T47D (cell line): ENCODE results near the gene DOCK1.

Source experiments
- DNase-seq, 2 experiments: peaks; one replicate each; pipeline versions ENCODE4 v3.0.0 to v3.0.0-alpha.2; 2011 to 2012; ENCODE audit warnings: low read depth in 1 of 2, low spot score in 1 of 2
- JUND ChIP-seq: IDR thresholded peaks from 2 replicates; pipeline ENCODE4 v1.6.1; 2012; ENCODE audit warnings: low read depth
- in situ Hi-C: cut with HindIII; loops from 2 replicates; pipeline ENCODE4 v1.10.0; 2016; ENCODE audit warnings: low sequenced_read_pairs, low pct_unique_long_range_greater_than_20kb

Gene DOCK1

GRCh38 chr10:127459918-127460317 lies 554.7 kb downstream of the DOCK1 start:
- no peak for TF ChIP-seq JUND
- DNase-seq = no peak
- in situ Hi-C loops = no loop called here

GRCh38 chr10:127462643-127463295 lies 557.5 kb downstream of the DOCK1 start:
- TF ChIP-seq JUND = no peak
- DNase-seq = peak in 1 of 2 experiments; percentile 26
- in situ Hi-C loops = no loop called here

GRCh38 chr10:127463548-127463947 lies 558.3 kb downstream of the DOCK1 start:
- TF ChIP-seq JUND = no peak
- in situ Hi-C loops = no loop called here
- no peak for DNase-seq

- no peak for DNase-seq
- in situ Hi-C loops = no loop called here
- no peak for TF ChIP-seq JUND
Observed at GRCh38 chr10:127464561-127464960, 559.3 kb downstream of the DOCK1 start.

GRCh38 chr10:127467811-127468210 lies 562.6 kb downstream of the DOCK1 start:
- in situ Hi-C loops = no loop called here
- TF ChIP-seq JUND = no peak
- no peak for DNase-seq

GRCh38 chr10:127468632-127469031 lies 563.4 kb downstream of the DOCK1 start:
- in situ Hi-C loops = no loop called here
- TF ChIP-seq JUND = no peak
- DNase-seq = no peak

GRCh38 chr10:127470911-127471310 lies 565.7 kb downstream of the DOCK1 start:
- in situ Hi-C loops = no loop called here
- no peak for DNase-seq
- no peak for TF ChIP-seq JUND

GRCh38 chr10:127472976-127473375 lies 567.7 kb downstream of the DOCK1 start:
- in situ Hi-C loops = no loop called here
- no peak for DNase-seq
- TF ChIP-seq JUND = no peak

GRCh38 chr10:127474501-127474900 lies 569.3 kb downstream of the DOCK1 start:
- in situ Hi-C loops = no loop called here
- DNase-seq = no peak

GRCh38 chr10:127485153-127485857 lies 580.1 kb downstream of the DOCK1 start:
- DNase-seq = peak; percentile 23 to 73
- in situ Hi-C loops = no loop called here

More at GRCh38 chr10:127474501-127474900, 569.3 kb downstream of the DOCK1 start:
- no peak for TF ChIP-seq JUND

GRCh38 chr10:127486355-127486754 lies 581.1 kb downstream of the DOCK1 start:
- in situ Hi-C loops = no loop called here
- TF ChIP-seq JUND = no peak
- no peak for DNase-seq

More at GRCh38 chr10:127485153-127485857, 580.1 kb downstream of the DOCK1 start:
- TF ChIP-seq JUND = no peak

- in situ Hi-C loops = no loop called here
- no peak for TF ChIP-seq JUND
- DNase-seq = peak in 1 of 2 experiments; percentile 30
Observed at GRCh38 chr10:127492607-127493250, 587.5 kb downstream of the DOCK1 start.

GRCh38 chr10:127496035-127496434 lies 590.8 kb downstream of the DOCK1 start:
- no peak for TF ChIP-seq JUND
- in situ Hi-C loops = no loop called here
- no peak for DNase-seq
